Mesenchymal stem cell (in vitro differentiated cells and primary cell): ENCODE results near the gene EVA1B.
A peak's percentile ranks its signal among the peaks of the same experiment; 100 is the strongest.

Experiments used
- DNase-seq: peaks from one replicate; pipeline ENCODE4 v3.0.0-alpha.2; 2013
- H2AFZ ChIP-seq: one replicate; pipeline ENCODE4 v1.6.1; 2013; ENCODE audit warnings: low read depth, mild to moderate bottlenecking, control low read depth, inconsistent platforms, low read length, moderate library complexity
- H2AK5ac ChIP-seq: 2 replicates; pipeline ENCODE4 v1.6.1; 2013; ENCODE audit warnings: low read length, moderate library complexity, mild to moderate bottlenecking, inconsistent platforms; ENCODE audit not compliant: severe bottlenecking
- H2BK120ac ChIP-seq: one replicate; pipeline ENCODE4 v1.6.1; 2013; ENCODE audit warnings: low read depth, mild to moderate bottlenecking, inconsistent platforms, low read length, moderate library complexity
- H2BK12ac ChIP-seq, 2 experiments: one replicate each; pipeline ENCODE4 v1.6.1; 2013; ENCODE audit warnings: inconsistent platforms in 2 of 2, low read length in 2 of 2, mild to moderate bottlenecking in 2 of 2, moderate library complexity in 2 of 2, control low read depth in 1 of 2
- H2BK15ac ChIP-seq: one replicate; pipeline ENCODE4 v1.6.1; 2013; ENCODE audit warnings: mild to moderate bottlenecking, low read depth, inconsistent platforms; ENCODE audit not compliant: poor library complexity, severe bottlenecking
- H2BK5ac ChIP-seq: 2 replicates; pipeline ENCODE4 v1.6.1; 2013; ENCODE audit warnings: low read depth, mild to moderate bottlenecking, low read length, control low read depth, inconsistent platforms; ENCODE audit not compliant: poor library complexity, severe bottlenecking
- H3K14ac ChIP-seq, 2 experiments: one replicate each; pipeline ENCODE4 v1.6.1; 2013; ENCODE audit warnings: inconsistent platforms in 2 of 2, low read length in 2 of 2, control low read depth in 1 of 2, mild to moderate bottlenecking in 1 of 2, moderate library complexity in 1 of 2
- H3K18ac ChIP-seq, 2 experiments: one replicate each; pipeline ENCODE4 v1.6.1; 2013; ENCODE audit warnings: inconsistent platforms in 2 of 2, low read length in 2 of 2, control low read depth in 1 of 2, low read depth in 1 of 2, mild to moderate bottlenecking in 1 of 2
- H3K23ac ChIP-seq, 2 experiments: one replicate each; pipeline ENCODE4 v1.6.1; 2013; ENCODE audit warnings: inconsistent platforms in 2 of 2, low read length in 2 of 2, mild to moderate bottlenecking in 2 of 2, moderate library complexity in 2 of 2, control low read depth in 1 of 2
- H3K27ac ChIP-seq: 2 replicates; pipeline ENCODE4 v1.5.1; 2013; ENCODE audit warnings: mild to moderate bottlenecking, moderate library complexity, low read length, control low read depth, inconsistent platforms; ENCODE audit not compliant: poor library complexity, severe bottlenecking
- H3K27me3 ChIP-seq, 2 experiments: 2 replicates each; pipeline versions ENCODE4 v1.6.1 to v1.7.0; 2013; ENCODE audit warnings: low read length in 2 of 2, mild to moderate bottlenecking in 2 of 2, moderate library complexity in 2 of 2, control low read depth in 1 of 2, inconsistent platforms in 1 of 2; ENCODE audit not compliant: control insufficient read depth in 1 of 2, insufficient read depth in 1 of 2
- H3K36me3 ChIP-seq, 2 experiments: 2 replicates each; pipeline versions ENCODE4 v1.6.1 to v1.7.0; 2013; ENCODE audit warnings: low read length in 2 of 2, control low read depth in 1 of 2, inconsistent platforms in 1 of 2, low read depth in 1 of 2, mild to moderate bottlenecking in 1 of 2; ENCODE audit not compliant: insufficient read depth in 2 of 2, control insufficient read depth in 1 of 2
- H3K4ac ChIP-seq, 2 experiments: one replicate each; pipeline ENCODE4 v1.6.1; 2013; ENCODE audit warnings: inconsistent platforms in 2 of 2, low read length in 2 of 2, mild to moderate bottlenecking in 2 of 2, moderate library complexity in 2 of 2, control low read depth in 1 of 2, low read depth in 1 of 2
- H3K4me1 ChIP-seq: 2 replicates; pipeline ENCODE4 v1.6.1; 2013; ENCODE audit warnings: low read depth, low read length, control low read depth; ENCODE audit not compliant: control insufficient read depth, insufficient read depth
- H3K4me2 ChIP-seq: 2 replicates; pipeline ENCODE4 v1.6.1; 2013; ENCODE audit warnings: low read length, mild to moderate bottlenecking, inconsistent platforms; ENCODE audit not compliant: poor library complexity, severe bottlenecking
- H3K4me3 ChIP-seq, 2 experiments: 2 replicates each; pipeline versions ENCODE4 v1.5.1 to v1.7.0; 2013; ENCODE audit warnings: low read length in 2 of 2, mild to moderate bottlenecking in 2 of 2, control low read depth in 1 of 2, low read depth in 1 of 2; ENCODE audit not compliant: insufficient read depth in 1 of 2
- H3K79me1 ChIP-seq: replicated peaks from 2 replicates; pipeline ENCODE4 v1.6.1; 2013; ENCODE audit warnings: mild to moderate bottlenecking, control low read depth, low read length, inconsistent platforms; ENCODE audit not compliant: poor library complexity, severe bottlenecking
- H3K9ac ChIP-seq: 2 replicates; pipeline ENCODE4 v1.7.0; 2013; ENCODE audit warnings: mild to moderate bottlenecking, low read length, moderate library complexity
- H3K9me3 ChIP-seq: 2 replicates; pipeline ENCODE4 v1.7.0; 2013; ENCODE audit warnings: mild to moderate bottlenecking, low read length; ENCODE audit not compliant: control insufficient read depth
- H4K8ac ChIP-seq: one replicate; pipeline ENCODE4 v1.6.1; 2013; ENCODE audit warnings: inconsistent platforms, mild to moderate bottlenecking, low read length, moderate library complexity
- H4K91ac ChIP-seq: one replicate; pipeline ENCODE4 v1.6.1; 2013; ENCODE audit warnings: mild to moderate bottlenecking, low read length, inconsistent platforms
- WGBS: methylation state at CpG from one replicate; pipeline ENCODE4 v1.1.7; 2013; ENCODE audit warnings: mixed read lengths; 5-methylcytosine and 5-hydroxymethylcytosine counted together

EVA1B gene

GRCh38 chr1:36346741-36347370, 23.4 kb upstream of the EVA1B start:
- Histone ChIP-seq H3K4me2 (no peak overlapping the region), H3K27ac (no peak overlapping the region), H3K4me3 (no peak overlapping the region), H3K4me1 (peaks cover 47% of the 10 kb centered on the region), H2AFZ (no peak overlapping the region), H3K9me3 (no peaks in the 10 kb centered on the region), H3K79me1 (peaks cover 34% of the 10 kb centered on the region), H3K4ac (no peak overlapping the region), H3K14ac (no peak overlapping the region), H3K18ac (no peak overlapping the region), H2BK5ac (no peak overlapping the region), H3K27me3 (no peaks in the 10 kb centered on the region), H3K9ac (no peak overlapping the region), H3K36me3 (peaks cover 65 to 71% of the 10 kb centered on the region in 2 experiments), H4K91ac (peak overlapping the region; percentile 22), H2BK120ac (no peak overlapping the region), H4K8ac (no peak overlapping the region), H3K23ac (no peak overlapping the region), H2AK5ac (no peak overlapping the region), H2BK12ac (no peak overlapping the region), H2BK15ac (no peak overlapping the region)
- WGBS, result 91% methylated on average over 8 of the region's 8 CpGs
- DNase-seq, result no peak

DNA sequence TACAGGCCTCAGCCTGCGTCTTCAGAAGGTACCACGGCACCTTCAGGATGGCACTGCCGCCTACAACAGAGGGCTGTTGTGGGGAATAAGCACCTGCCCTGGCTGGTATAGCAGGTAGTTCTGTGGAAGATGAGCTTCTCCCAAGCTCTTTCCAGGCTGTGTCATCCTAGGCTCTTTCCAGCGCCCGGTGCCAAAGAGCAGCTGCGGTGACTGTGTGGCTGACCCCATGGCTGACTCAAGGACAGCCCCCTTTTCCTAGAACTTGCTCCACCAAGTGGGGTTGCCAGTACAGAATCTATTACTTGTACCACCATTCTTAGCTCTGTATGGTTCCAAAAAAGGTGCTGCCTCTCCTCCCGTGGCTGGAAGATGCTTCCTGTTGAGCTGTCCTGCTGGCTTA, 21.9 kb upstream of the EVA1B start:
- Histone ChIP-seq H3K4me2 (no peak overlapping the region), H2AFZ (no peak overlapping the region), H4K91ac (no peak overlapping the region), H3K79me1 (peaks cover 34% of the 10 kb centered on the region), H3K27me3 (no peaks in the 10 kb centered on the region), H3K14ac (no peak overlapping the region), H3K4ac (no peak overlapping the region), H3K18ac (no peak overlapping the region), H3K27ac (no peak overlapping the region), H2AK5ac (no peak overlapping the region), H3K36me3 (peaks cover 80 to 83% of the 10 kb centered on the region in 2 experiments), H2BK120ac (no peak overlapping the region), H3K9me3 (no peaks in the 10 kb centered on the region), H2BK5ac (no peak overlapping the region), H4K8ac (no peak overlapping the region), H3K9ac (no peak overlapping the region), H2BK12ac (no peak overlapping the region), H3K4me1 (peaks cover 34% of the 10 kb centered on the region), H3K23ac (no peak overlapping the region), H2BK15ac (no peak overlapping the region), H3K4me3 (no peak overlapping the region)
- 95% methylated on average over 7 of the region's 7 CpGs for WGBS
- DNase-seq, result no peak

- WGBS, result 96% methylated on average over 8 of the region's 8 CpGs
- Histone ChIP-seq H2BK12ac (no peak overlapping the region), H2AK5ac (no peak overlapping the region), H3K4me2 (no peak overlapping the region), H3K23ac (no peak overlapping the region), H4K8ac (no peak overlapping the region), H3K14ac (no peak overlapping the region), H3K27me3 (no peaks in the 10 kb centered on the region), H3K18ac (no peak overlapping the region), H3K9me3 (no peaks in the 10 kb centered on the region), H3K27ac (no peak overlapping the region), H2BK15ac (no peak overlapping the region), H3K9ac (no peak overlapping the region), H3K4me1 (peaks cover 32% of the 10 kb centered on the region), H3K79me1 (peaks cover 36% of the 10 kb centered on the region), H3K36me3 (peaks cover 86 to 88% of the 10 kb centered on the region in 2 experiments), H2BK5ac (no peak overlapping the region), H3K4me3 (no peak overlapping the region), H2BK120ac (no peak overlapping the region), H4K91ac (peak overlapping the region; percentile 3), H2AFZ (no peak overlapping the region), H3K4ac (no peak overlapping the region)
- DNase-seq, result no peak
These were observed 20.9 kb upstream of the EVA1B start for GRCh38 chr1:36344395-36344680.

GRCh38 chr1:36343651-36344394, 20.4 kb upstream of the EVA1B start:
- H2BK120ac ChIP-seq, result no peak overlapping the region
- no peak overlapping the region for H3K23ac ChIP-seq
- no peak overlapping the region for H2AFZ ChIP-seq
- no peak overlapping the region for H2BK15ac ChIP-seq
- H3K4ac ChIP-seq, result no peak overlapping the region
- no peak overlapping the region for H3K27ac ChIP-seq
- H3K18ac ChIP-seq, result peak overlapping the region in 1 of 2 experiments; percentile 42
- H3K4me3 ChIP-seq, result no peak overlapping the region
- no peak overlapping the region for H2BK5ac ChIP-seq
- H3K9ac ChIP-seq, result peak overlapping the region; percentile 65
- WGBS, result 97% methylated on average over 24 of the region's 24 CpGs
- no peak overlapping the region for H2BK12ac ChIP-seq
- peaks cover 33% of the 10 kb centered on the region for H3K79me1 ChIP-seq
- peak overlapping the region in 1 of 2 experiments; percentile 26 for H3K14ac ChIP-seq
- peaks cover 31% of the 10 kb centered on the region for H3K4me1 ChIP-seq
- no peaks in the 10 kb centered on the region for H3K27me3 ChIP-seq
- H3K9me3 ChIP-seq, result no peaks in the 10 kb centered on the region
- H3K4me2 ChIP-seq, result no peak overlapping the region
- H2AK5ac ChIP-seq, result peak overlapping the region; percentile 17
- DNase-seq, result no peak
- H4K8ac ChIP-seq, result no peak overlapping the region
- peak overlapping the region; percentile 3 for H4K91ac ChIP-seq
- peaks cover 87 to 89% of the 10 kb centered on the region in 2 experiments for H3K36me3 ChIP-seq
